Spinal cord (tissue), 10 donors: ENCODE results near the gene TRAPPC2. TPM values are rescaled to one million over a fixed set of nuclear protein-coding genes. Genes with fewer than 3 reads are reported as not detected.
"Not testable (repeated sequence)": the region's sequence is repeated elsewhere in the genome, so short reads cannot be mapped to it uniquely, and the experiment has no call there.

Experiments
- DNase-seq, 6 donors: peaks; one replicate each; pipeline versions ENCODE4 v3.0.0 to v3.0.0-alpha.2; 2013 to 2015; ENCODE audit warnings: low spot score in 6 of 6, low read depth in 4 of 6
- H3K27ac ChIP-seq: one replicate; pipeline ENCODE4 v1.5.1; 2013; ENCODE audit warnings: low read depth, low read length, control low read depth
- H3K27me3 ChIP-seq: one replicate; pipeline ENCODE4 v1.6.1; 2013; ENCODE audit warnings: low read length; ENCODE audit not compliant: control insufficient read depth, insufficient read depth
- H3K36me3 ChIP-seq: one replicate; pipeline ENCODE4 v1.6.1; 2013; ENCODE audit warnings: low read length; ENCODE audit not compliant: control insufficient read depth, insufficient read depth
- H3K4me1 ChIP-seq: one replicate; pipeline ENCODE4 v1.6.1; 2013; ENCODE audit warnings: low read length; ENCODE audit not compliant: control insufficient read depth, insufficient read depth
- H3K4me3 ChIP-seq: one replicate; pipeline ENCODE4 v1.5.1; 2013; ENCODE audit warnings: low read depth, low read length, control low read depth
- H3K9me3 ChIP-seq: one replicate; pipeline ENCODE4 v1.6.1; 2013; ENCODE audit warnings: low read length; ENCODE audit not compliant: control insufficient read depth, insufficient read depth
- WGBS: methylation state at CpG from one replicate; pipeline ENCODE4 v1.1.5; 2013; ENCODE audit warnings: missing lambda C conversion rate; ENCODE audit not compliant: insufficient coverage; 5-methylcytosine and 5-hydroxymethylcytosine counted together
- polyA plus RNA-seq, 2 donors: library from polyadenylated mRNA; unstranded; fragments of 120-200 nt; gene quantifications; one replicate each; pipeline ENCODE4 v1.2.1, GENCODE V29; 2013; ENCODE audit not compliant: insufficient read length in 2 of 2
- total RNA-seq, 2 donors: library from RNA; depleted of rRNA in 1 of 2; stranded (reverse); fragments of 120-200 nt in 1 of 2; fragments of >200 nt in 1 of 2; gene quantifications; one replicate each; pipeline versions ENCODE4 v1.2.3 to v1.2.4, GENCODE V29; 2013 to 2014
- donor health status: healthy.

The TRAPPC2 gene
- total and polyA plus RNA-seq, 4 donors = 18.6 to 38.8 (median 26.0) TPM

GRCh38 chrX:13724878-13725277, 9.5 kb downstream of the TRAPPC2 start:
- DNase-seq, H3K27ac ChIP-seq, H3K9me3 ChIP-seq, H3K4me3 ChIP-seq, H3K27me3 ChIP-seq, H3K36me3 ChIP-seq, H3K4me1 ChIP-seq: not testable (repeated sequence)
- 79% methylated on average over 5 of the region's 9 CpGs for WGBS

- DNase-seq = peak in 2 of 6 donors; percentile 28 to 59
- H3K27ac ChIP-seq = no peak overlapping the region
- 52% methylated on average over 3 of the region's 7 CpGs for WGBS
Observed at GRCh38 chrX:13721819-13722519, 12.5 kb downstream of the TRAPPC2 start.

GRCh38 chrX:13721371-13721770, 13.0 kb downstream of the TRAPPC2 start:
- peaks cover 4% of the 10 kb centered on the region for H3K4me1 ChIP-seq
- DNase-seq = no peak
- H3K9me3 ChIP-seq = no peaks in the 10 kb centered on the region
- no peak overlapping the region for H3K27ac ChIP-seq
- H3K36me3 ChIP-seq = no peaks in the 10 kb centered on the region
- WGBS = 95% methylated on average over 3 of the region's 4 CpGs
- H3K27me3 ChIP-seq = no peaks in the 10 kb centered on the region
- no peak overlapping the region for H3K4me3 ChIP-seq

More at GRCh38 chrX:13721819-13722519, 12.5 kb downstream of the TRAPPC2 start:
- Histone ChIP-seq H3K27me3 (no peaks in the 10 kb centered on the region), H3K36me3 (no peaks in the 10 kb centered on the region), H3K4me3 (no peak overlapping the region), H3K9me3 (no peaks in the 10 kb centered on the region), H3K4me1 (peaks cover 4% of the 10 kb centered on the region)

- Histone ChIP-seq H3K27me3 (no peaks in the 10 kb centered on the region), H3K4me3 (no peak overlapping the region), H3K9me3 (no peaks in the 10 kb centered on the region), H3K27ac (no peak overlapping the region), H3K36me3 (no peaks in the 10 kb centered on the region), H3K4me1 (peaks cover 4% of the 10 kb centered on the region)
- no peak for DNase-seq
- 92% methylated on average over 2 of the region's 3 CpGs for WGBS
Observed at GRCh38 chrX:13719192-13719856, 15.1 kb downstream of the TRAPPC2 start.

GRCh38 chrX:13717700-13718472, 16.5 kb downstream of the TRAPPC2 start:
- 33% methylated on average over 2 of the region's 7 CpGs for WGBS
- no peak overlapping the region for H3K4me3 ChIP-seq
- H3K9me3 ChIP-seq = no peaks in the 10 kb centered on the region
- peak overlapping the region; percentile 48 for H3K27ac ChIP-seq
- H3K4me1 ChIP-seq = peaks cover 4% of the 10 kb centered on the region
- peak in 2 of 6 donors; percentile 52 to 54 for DNase-seq
- no peaks in the 10 kb centered on the region for H3K36me3 ChIP-seq
- H3K27me3 ChIP-seq = no peaks in the 10 kb centered on the region

GRCh38 chrX:13716905-13717304, 17.5 kb downstream of the TRAPPC2 start:
- H3K9me3 ChIP-seq = no peaks in the 10 kb centered on the region
- H3K27ac ChIP-seq = no peak overlapping the region
- peaks cover 4% of the 10 kb centered on the region for H3K4me1 ChIP-seq
- H3K27me3 ChIP-seq = no peaks in the 10 kb centered on the region
- WGBS = 94% methylated on average over 5 of the region's 6 CpGs
- H3K4me3 ChIP-seq = no peak overlapping the region
- H3K36me3 ChIP-seq = no peaks in the 10 kb centered on the region
- DNase-seq = no peak

GRCh38 chrX:13716455-13716854, 18.0 kb downstream of the TRAPPC2 start:
- 94% methylated on average over 8 of the region's 9 CpGs for WGBS
- H3K4me3 ChIP-seq = no peak overlapping the region

GRCh38 chrX:13711141-13711540, 23.3 kb downstream of the TRAPPC2 start:
- no peaks in the 10 kb centered on the region for H3K9me3 ChIP-seq
- no peak for DNase-seq
- H3K27me3 ChIP-seq = no peaks in the 10 kb centered on the region
- H3K36me3 ChIP-seq = peaks cover 3% of the 10 kb centered on the region
- no peak overlapping the region for H3K4me3 ChIP-seq
- no peaks in the 10 kb centered on the region for H3K4me1 ChIP-seq
- no peak overlapping the region for H3K27ac ChIP-seq
- 83% methylated on average over 4 of the region's 4 CpGs for WGBS

More at GRCh38 chrX:13716455-13716854, 18.0 kb downstream of the TRAPPC2 start:
- peaks cover 4% of the 10 kb centered on the region for H3K4me1 ChIP-seq
- no peaks in the 10 kb centered on the region for H3K36me3 ChIP-seq
- H3K9me3 ChIP-seq = no peaks in the 10 kb centered on the region
- H3K27ac ChIP-seq = no peak overlapping the region
- DNase-seq = no peak
- H3K27me3 ChIP-seq = no peaks in the 10 kb centered on the region

- 29% methylated on average over 1 of the region's 3 CpGs for WGBS
- DNase-seq = no peak
- Histone ChIP-seq H3K4me3 (no peak overlapping the region), H3K9me3 (no peaks in the 10 kb centered on the region), H3K27ac (no peak overlapping the region), H3K4me1 (no peaks in the 10 kb centered on the region), H3K27me3 (peaks cover 25% of the 10 kb centered on the region), H3K36me3 (no peaks in the 10 kb centered on the region)
Observed at GRCh38 chrX:13703589-13703988, 30.8 kb downstream of the TRAPPC2 start.
